Esophagus muscularis mucosa (tissue), 4 donors: ENCODE data around the gene SHC2. TPM values are rescaled to one million over a fixed set of nuclear protein-coding genes. Genes with fewer than 3 reads are reported as not detected.

Experiments used
- DNase-seq: peaks from one replicate; pipeline ENCODE4 v3.0.0-alpha.2; 2017; ENCODE audit errors: extremely low spot score
- H3K27ac ChIP-seq, 4 donors: fragments of 200-600 bp; sonication (generic); replicated peaks in 1 of 4; 1 replicate in 3 of 4; 2 replicates in 1 of 4; pipeline ENCODE4 v1.5.1; 2016 to 2019; ENCODE audit warnings: mild to moderate bottlenecking in 1 of 4
- H3K27me3 ChIP-seq, 4 donors: fragments of 200-600 bp; sonication (generic); one replicate each; pipeline versions ENCODE4 v1.5.1 to v1.6.0; 2016 to 2019
- H3K36me3 ChIP-seq, 4 donors: fragments of 200-600 bp; sonication (generic); one replicate each; pipeline ENCODE4 v1.5.1; 2016 to 2019
- H3K4me1 ChIP-seq, 4 donors: fragments of 200-600 bp; sonication (generic); one replicate each; pipeline ENCODE4 v1.5.1; 2016 to 2019
- H3K4me3 ChIP-seq, 4 donors: fragments of 200-600 bp; sonication (generic); 1 replicate in 2 of 4; 2 replicates in 2 of 4; pipeline ENCODE4 v1.5.1; 2016 to 2019; ENCODE audit warnings: mild to moderate bottlenecking in 4 of 4, moderate library complexity in 1 of 4
- H3K9me3 ChIP-seq, 4 donors: fragments of 200-600 bp; sonication (generic); 1 replicate in 3 of 4; 2 replicates in 1 of 4; pipeline ENCODE4 v1.5.1; 2016 to 2019
- CTCF ChIP-seq, 3 experiments: fragments of 200-600 bp in 2 of 3; fragments of 450-650 bp in 1 of 3; sonication (generic) in 2 of 3; IDR thresholded peaks; one replicate each; pipeline ENCODE4 v1.5.1; 2017 to 2019; ENCODE audit warnings: antibody characterized with exemption in 3 of 3, mild to moderate bottlenecking in 2 of 3, moderate library complexity in 1 of 3
- EP300 ChIP-seq: sonication (generic); formaldehyde crosslinking; IDR thresholded peaks from one replicate; pipeline ENCODE4 v1.6.1; 2017; ENCODE audit warnings: antibody characterized with exemption
- POLR2A ChIP-seq: fragments of 450-650 bp; IDR thresholded peaks from one replicate; pipeline ENCODE4 v1.6.1; 2017; ENCODE audit warnings: antibody characterized with exemption, moderate library complexity, mild to moderate bottlenecking, low read depth
- POLR2AphosphoS5 ChIP-seq, 2 donors: sonication (generic); formaldehyde crosslinking; IDR thresholded peaks; one replicate each; pipeline ENCODE4 v1.6.1; 2017; ENCODE audit warnings: antibody characterized with exemption in 2 of 2
- WGBS: methylation state at CpG from one replicate; pipeline ENCODE4 v1.1.5; 2018; 5-methylcytosine and 5-hydroxymethylcytosine counted together
- intact Hi-C: fragments of 100-400 bp; cut with DNase I; formaldehyde crosslinking; loops from one replicate; pipeline ENCODE4 v1.15.1; 2023
- total RNA-seq, 4 donors: library from RNA; depleted of rRNA; stranded (reverse); fragments of >200 nt; gene quantifications; one replicate each; pipeline versions ENCODE4 v1.1.0 to v1.2.1, GENCODE V29; 2016

SHC2 gene
- total RNA-seq, 4 donors from 2014 or later: 11.2 to 35.6 (median 18.7) TPM

- WGBS: 83% methylated on average over 22 of the region's 38 CpGs
- no peaks in the 10 kb centered on the region for H3K36me3 ChIP-seq
- DNase-seq: no peak
- H3K27me3 ChIP-seq: peaks cover 0 to 81% (median 23%) of the 10 kb centered on the region in 4 donors
- TF ChIP-seq POLR2A (no peak), CTCF (IDR thresholded peaks at IDR 0.05) (no peak), EP300 (no peak)
- peaks cover 3 to 16% (median 12%) of the 10 kb centered on the region in 4 donors for H3K4me1 ChIP-seq
- no peaks in the 10 kb centered on the region for H3K9me3 ChIP-seq
- intact Hi-C loops: no loop called here
- no peak overlapping the region for H3K27ac ChIP-seq
- no peak overlapping the region for H3K4me3 ChIP-seq
Observed at GRCh38 chr19:403221-404027, 57.4 kb downstream of the SHC2 start.

- DNase-seq: no peak
- Histone ChIP-seq H3K27me3 (peaks cover 0 to 81% (median 18%) of the 10 kb centered on the region in 4 donors), H3K4me1 (peaks cover 0 to 10% (median 6%) of the 10 kb centered on the region in 4 donors), H3K36me3 (no peaks in the 10 kb centered on the region), H3K9me3 (no peaks in the 10 kb centered on the region), H3K27ac (no peak overlapping the region), H3K4me3 (no peak overlapping the region)
- no peak for TF ChIP-seq CTCF (IDR thresholded peaks at IDR 0.05)
- no peak for TF ChIP-seq POLR2AphosphoS5 (IDR thresholded peaks at IDR 0.05)
- no peak for TF ChIP-seq POLR2A
- TF ChIP-seq EP300: no peak
- intact Hi-C loops: no loop called here
- 91% methylated on average over 9 of the region's 11 CpGs for whole genome bisulfite sequencing
Observed at GRCh38 chr19:402786-403185, 58.0 kb downstream of the SHC2 start.

GRCh38 chr19:401866-402511 is 58.8 kb downstream of the SHC2 start:
- DNase-seq: no peak
- WGBS: 41% methylated on average over 21 of the region's 38 CpGs
- TF ChIP-seq POLR2AphosphoS5 (IDR thresholded peaks at IDR 0.05): no peak
- TF ChIP-seq EP300: no peak
- TF ChIP-seq CTCF (IDR thresholded peaks at IDR 0.05): no peak
- no peak for TF ChIP-seq POLR2A
- no peaks in the 10 kb centered on the region for H3K9me3 ChIP-seq
- no peaks in the 10 kb centered on the region for H3K36me3 ChIP-seq
- intact Hi-C loops: no loop called here
- peaks cover 0 to 7% (median 5%) of the 10 kb centered on the region in 4 donors for H3K4me1 ChIP-seq
- peak overlapping the region; percentile 7 to 28 (median 22) for H3K4me3 ChIP-seq
- no peak overlapping the region for H3K27ac ChIP-seq
- H3K27me3 ChIP-seq: peaks cover 0 to 79% (median 14%) of the 10 kb centered on the region in 4 donors

GRCh38 chr19:400976-401865 is 59.6 kb downstream of the SHC2 start:
- TF ChIP-seq CTCF (IDR thresholded peaks at IDR 0.05) (no peak), POLR2A (no peak), EP300 (no peak), POLR2AphosphoS5 (IDR thresholded peaks at IDR 0.05) (no peak)
- no peak for DNase-seq
- peak overlapping the region in 1 of 4 donors; percentile 7 for H3K4me3 ChIP-seq
- no peaks in the 10 kb centered on the region for H3K36me3 ChIP-seq
- peaks cover 0 to 71% (median 12%) of the 10 kb centered on the region in 4 donors for H3K27me3 ChIP-seq
- intact Hi-C loops: no loop called here
- H3K27ac ChIP-seq: no peak overlapping the region
- 89% methylated on average over 16 of the region's 43 CpGs for WGBS
- no peaks in the 10 kb centered on the region for H3K9me3 ChIP-seq
- H3K4me1 ChIP-seq: peaks cover 0 to 7% (median 5%) of the 10 kb centered on the region in 4 donors
